Esophagus (tissue), 2 donors: ENCODE results near the gene TCL1B. TPM values are rescaled to one million over a fixed set of nuclear protein-coding genes. Genes with fewer than 3 reads are reported as not detected.

ENCODE experiments used
- H3K27ac ChIP-seq, 2 donors: one replicate each; pipeline ENCODE4 v1.5.1; 2013; ENCODE audit warnings: low read depth in 2 of 2, mild to moderate bottlenecking in 2 of 2, inconsistent platforms in 1 of 2, low read length in 1 of 2, moderate library complexity in 1 of 2
- H3K27me3 ChIP-seq, 2 donors: one replicate each; pipeline ENCODE4 v1.6.1; 2013; ENCODE audit warnings: low read length in 2 of 2, control low read depth in 1 of 2, mild to moderate bottlenecking in 1 of 2; ENCODE audit not compliant: insufficient read depth in 2 of 2, control insufficient read depth in 1 of 2
- H3K36me3 ChIP-seq, 2 donors: one replicate each; pipeline ENCODE4 v1.6.1; 2013; ENCODE audit warnings: low read length in 1 of 2; ENCODE audit not compliant: control insufficient read depth in 2 of 2, insufficient read depth in 2 of 2
- H3K4me1 ChIP-seq, 2 donors: one replicate each; pipeline ENCODE4 v1.6.1; 2013; ENCODE audit warnings: low read length in 1 of 2; ENCODE audit not compliant: control insufficient read depth in 2 of 2, insufficient read depth in 2 of 2
- H3K4me3 ChIP-seq, 2 donors: one replicate each; pipeline ENCODE4 v1.5.1; 2013; ENCODE audit warnings: low read length in 2 of 2, mild to moderate bottlenecking in 2 of 2, low read depth in 1 of 2, moderate library complexity in 1 of 2
- H3K9me3 ChIP-seq, 2 donors: one replicate each; pipeline ENCODE4 v1.6.1; 2013; ENCODE audit warnings: mild to moderate bottlenecking in 2 of 2, low read depth in 1 of 2, low read length in 1 of 2, moderate library complexity in 1 of 2; ENCODE audit not compliant: control insufficient read depth in 2 of 2, insufficient read depth in 1 of 2
- WGBS, 2 donors: extraction: QIAGEN DNeasy Blood & Tissue Kit; methylation state at CpG; one replicate each; pipeline ENCODE4 v1.1.7; 2013; 5-methylcytosine and 5-hydroxymethylcytosine counted together
- polyA plus RNA-seq, 2 donors: library from polyadenylated mRNA; stranded (reverse); fragments of 200-250 nt; gene quantifications; one replicate each; pipeline ENCODE4 v1.2.3, GENCODE V29; 2013
- donor health status: healthy with polysubstance abuse.
- donor health status: Bipolar disorder and iron deficiency.

TCL1B gene
- polyA plus RNA-seq, 2 donors = not detected

GRCh38 chr14:95656634-95657033 is 29.6 kb upstream of the TCL1B start:
- Histone ChIP-seq H3K4me1 (no peaks in the 10 kb centered on the region), H3K27me3 (no peaks in the 10 kb centered on the region), H3K27ac (no peak overlapping the region), H3K36me3 (no peaks in the 10 kb centered on the region), H3K4me3 (no peak overlapping the region), H3K9me3 (no peaks in the 10 kb centered on the region)
- WGBS, 2 donors = 81 to 86% methylated on average over 5 of the region's 5 CpGs

DNA sequence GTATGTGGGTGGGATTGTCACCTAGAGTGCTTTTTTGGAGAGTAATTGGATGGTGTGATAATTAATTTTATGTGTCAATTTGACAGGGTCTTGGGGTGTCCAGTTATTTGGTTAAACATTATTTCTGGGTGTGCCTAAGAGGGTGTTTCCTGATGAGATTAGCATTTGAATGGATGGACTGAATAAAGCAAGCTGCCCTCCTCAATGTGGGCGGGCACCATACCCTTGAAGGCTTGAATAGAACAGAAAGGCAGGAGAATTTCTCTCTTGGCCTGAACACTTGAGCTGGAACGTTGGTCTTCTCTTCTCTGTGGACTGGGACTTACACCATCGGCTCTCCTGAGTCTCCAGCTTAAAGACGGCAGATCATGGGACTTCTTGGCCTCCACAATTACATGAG is 28.8 kb upstream of the TCL1B start:
- H3K9me3 ChIP-seq = no peaks in the 10 kb centered on the region
- no peaks in the 10 kb centered on the region for H3K36me3 ChIP-seq
- no peaks in the 10 kb centered on the region for H3K4me1 ChIP-seq
- no peaks in the 10 kb centered on the region for H3K27me3 ChIP-seq
- H3K4me3 ChIP-seq = no peak overlapping the region
- H3K27ac ChIP-seq = no peak overlapping the region
- 68 to 81% methylated on average over 4 of the region's 4 CpGs for WGBS, 2 donors

DNA sequence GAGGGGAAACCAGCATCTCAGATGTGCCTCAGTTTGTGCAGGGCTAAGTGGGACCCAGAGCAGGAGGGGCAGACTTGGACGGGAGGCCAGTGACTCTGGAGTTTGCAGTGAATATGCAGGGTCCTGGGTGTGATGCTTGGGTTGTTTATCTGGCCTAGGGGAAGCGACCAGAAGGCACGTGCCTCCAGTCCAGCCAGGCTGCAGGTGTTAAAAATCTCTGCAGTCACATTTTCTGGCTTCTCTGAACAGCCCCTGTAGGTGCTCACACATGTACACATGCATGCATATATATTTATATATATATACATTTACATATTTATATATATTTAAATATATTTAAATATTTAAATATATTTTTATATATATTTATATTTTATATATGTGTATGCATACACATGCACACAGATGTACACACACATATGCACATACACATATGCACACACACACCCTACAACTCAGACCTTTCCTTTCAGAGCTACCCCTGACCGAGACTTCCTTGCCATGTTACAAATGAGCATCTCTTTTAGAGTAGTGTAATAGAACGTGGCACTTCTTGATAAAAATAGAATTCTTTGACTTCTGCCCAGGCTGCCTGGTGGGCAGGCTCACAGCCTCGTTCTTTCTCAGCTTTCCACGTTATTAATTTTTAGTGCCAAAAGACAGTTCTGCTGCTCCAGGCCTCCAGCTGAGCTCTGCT is 26.8 kb upstream of the TCL1B start:
- Histone ChIP-seq H3K36me3 (no peaks in the 10 kb centered on the region), H3K4me1 (no peaks in the 10 kb centered on the region), H3K27me3 (no peaks in the 10 kb centered on the region), H3K4me3 (no peak overlapping the region), H3K9me3 (no peaks in the 10 kb centered on the region), H3K27ac (no peak overlapping the region)
- 59 to 60% methylated on average over 7 of the region's 7 CpGs for WGBS, 2 donors

DNA sequence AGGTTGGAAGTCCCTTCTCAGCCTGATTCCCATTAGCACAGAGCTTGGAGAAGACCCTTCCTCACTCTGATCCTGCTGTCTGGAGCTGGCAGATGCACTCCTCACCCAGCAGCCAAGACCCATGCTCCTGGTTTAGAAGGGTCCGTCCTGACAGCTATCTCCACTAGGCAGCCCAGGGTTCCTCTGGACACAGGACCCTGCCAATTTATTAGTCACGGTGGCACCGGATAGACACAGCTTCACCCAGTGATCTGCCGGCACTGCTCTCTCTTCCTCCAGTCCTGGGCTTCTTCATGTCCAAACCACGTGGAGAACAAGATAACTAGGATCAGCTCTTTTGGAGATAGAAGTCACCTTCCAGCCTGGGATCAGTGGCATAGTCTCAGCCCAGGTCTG is 26.2 kb upstream of the TCL1B start:
- no peaks in the 10 kb centered on the region for H3K36me3 ChIP-seq
- no peaks in the 10 kb centered on the region for H3K4me1 ChIP-seq
- no peaks in the 10 kb centered on the region for H3K9me3 ChIP-seq
- no peaks in the 10 kb centered on the region for H3K27me3 ChIP-seq
- no peak overlapping the region for H3K27ac ChIP-seq
- WGBS, 2 donors = 73 to 77% methylated on average over 5 of the region's 5 CpGs
- no peak overlapping the region for H3K4me3 ChIP-seq

- Histone ChIP-seq H3K4me1 (no peaks in the 10 kb centered on the region), H3K36me3 (no peaks in the 10 kb centered on the region), H3K27ac (no peak overlapping the region), H3K9me3 (no peaks in the 10 kb centered on the region), H3K27me3 (no peaks in the 10 kb centered on the region), H3K4me3 (no peak overlapping the region)
- 45 to 52% methylated on average over 13 of the region's 13 CpGs for WGBS, 2 donors
Measured at GRCh38 chr14:95660651-95661515, 25.3 kb upstream of the TCL1B start.

DNA sequence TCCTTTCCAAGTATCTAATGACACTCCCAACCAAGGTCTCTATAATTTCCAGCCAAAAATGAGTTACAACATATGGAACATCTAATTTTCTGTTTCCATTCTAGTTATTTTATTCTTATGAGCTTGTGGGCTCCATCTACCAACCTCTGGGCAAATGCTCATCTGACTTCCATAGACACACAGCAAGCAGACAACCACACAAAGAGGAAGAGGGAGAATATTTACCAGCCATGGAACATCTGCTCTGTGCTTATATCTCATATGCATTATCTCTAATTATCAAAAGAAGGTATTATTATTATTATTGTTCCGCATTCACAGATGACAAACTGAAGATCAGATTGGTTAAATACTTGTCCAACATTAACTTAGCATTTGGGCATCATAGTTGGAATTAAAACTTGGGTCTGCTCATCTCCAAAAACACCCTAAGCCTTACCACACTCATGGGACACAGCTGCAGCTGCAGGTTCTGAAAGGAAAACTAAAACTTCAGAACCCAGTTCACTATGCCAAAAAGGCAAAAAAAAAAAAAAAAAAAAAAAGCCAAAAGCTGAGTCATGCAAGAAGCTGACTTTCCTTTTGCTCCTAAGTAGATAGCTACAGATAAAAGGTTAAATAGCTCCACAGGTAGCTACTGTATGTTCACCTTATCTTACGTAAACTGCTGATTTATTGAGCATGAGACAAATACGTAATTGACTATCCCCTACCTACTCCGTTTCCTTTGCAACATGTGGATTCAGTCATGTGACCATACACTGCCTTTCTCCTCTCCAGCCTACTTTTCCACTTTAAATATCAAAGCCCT is 23.6 kb upstream of the TCL1B start:
- Histone ChIP-seq H3K4me1 (no peaks in the 10 kb centered on the region), H3K4me3 (no peak overlapping the region), H3K27ac (no peak overlapping the region), H3K36me3 (no peaks in the 10 kb centered on the region), H3K27me3 (no peaks in the 10 kb centered on the region), H3K9me3 (no peaks in the 10 kb centered on the region)
- WGBS, 2 donors = 33 to 38% methylated on average over 4 of the region's 4 CpGs

DNA sequence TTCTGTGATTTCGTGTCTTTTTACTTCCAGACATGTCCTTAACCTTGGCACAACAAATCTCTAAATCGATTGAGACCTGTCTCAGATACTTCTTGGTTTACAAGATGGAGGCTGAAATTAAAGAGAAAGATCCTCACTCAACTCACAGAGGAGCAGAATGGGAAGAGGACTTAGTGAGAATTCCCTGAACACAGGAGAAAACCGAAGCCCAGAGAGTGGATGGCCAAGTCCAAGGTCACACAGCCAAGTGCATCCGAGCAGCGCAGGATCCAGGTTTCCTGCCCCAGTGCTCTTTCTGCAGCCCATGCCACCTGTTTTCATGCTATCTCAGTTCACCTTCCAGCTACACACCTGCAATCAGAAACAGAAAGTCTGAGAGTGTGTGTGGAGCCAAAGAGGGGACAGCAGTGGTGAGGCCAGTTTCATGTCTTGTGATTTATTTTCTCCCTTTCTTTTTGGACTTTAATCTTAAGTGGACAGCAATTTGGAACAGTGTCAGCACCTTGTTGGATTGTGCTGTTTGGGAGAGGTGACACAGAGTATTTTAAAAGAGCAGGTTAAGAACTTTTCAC is 22.9 kb upstream of the TCL1B start:
- Histone ChIP-seq H3K36me3 (no peaks in the 10 kb centered on the region), H3K9me3 (no peaks in the 10 kb centered on the region), H3K4me1 (no peaks in the 10 kb centered on the region), H3K27me3 (no peaks in the 10 kb centered on the region), H3K4me3 (no peak overlapping the region), H3K27ac (no peak overlapping the region)
- WGBS, 2 donors = 52 to 67% methylated on average over 5 of the region's 5 CpGs

DNA sequence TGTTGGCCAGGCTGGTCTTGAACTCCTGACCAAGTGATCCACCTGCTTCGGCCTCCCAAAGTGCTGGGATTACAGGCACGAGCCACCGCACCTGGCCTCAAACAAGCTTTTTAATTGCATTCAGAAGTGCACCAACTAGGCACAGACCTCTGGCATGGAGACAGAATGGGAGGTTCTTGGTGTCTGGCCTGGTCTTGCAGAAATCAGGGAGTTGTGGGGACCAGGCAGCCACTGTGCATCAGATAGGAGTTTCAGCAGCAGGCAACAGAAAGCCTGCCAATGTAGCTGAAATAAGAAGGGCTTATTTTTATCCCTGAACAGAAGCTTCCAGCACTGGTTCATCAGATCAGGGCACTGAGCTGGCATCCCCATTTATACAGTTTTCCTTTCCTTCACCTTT is 22.2 kb upstream of the TCL1B start:
- 57 to 63% methylated on average over 3 of the region's 3 CpGs for WGBS, 2 donors
- no peaks in the 10 kb centered on the region for H3K4me1 ChIP-seq
- H3K27me3 ChIP-seq = no peaks in the 10 kb centered on the region
- no peaks in the 10 kb centered on the region for H3K36me3 ChIP-seq
- H3K9me3 ChIP-seq = no peaks in the 10 kb centered on the region
- no peak overlapping the region for H3K4me3 ChIP-seq
- no peak overlapping the region for H3K27ac ChIP-seq

DNA sequence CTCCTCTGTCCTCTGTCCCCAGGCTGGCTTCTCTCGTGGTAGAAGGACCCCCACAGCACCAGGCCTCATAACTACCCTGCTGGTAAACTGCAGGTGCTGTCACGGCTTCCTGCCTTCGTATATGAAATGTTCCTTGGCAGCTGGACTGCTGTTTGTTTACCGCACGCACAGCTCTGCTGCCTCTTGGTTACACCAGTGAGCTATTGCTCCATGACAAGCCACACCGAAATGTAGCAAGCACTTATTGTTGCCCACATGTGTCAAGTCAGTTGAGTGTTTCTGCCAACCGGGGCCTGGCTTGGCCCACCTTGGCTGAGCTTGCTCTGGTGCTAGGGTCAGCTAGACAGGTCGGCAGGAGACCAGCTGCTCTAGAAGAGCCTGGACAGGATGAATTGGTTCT is 21.7 kb upstream of the TCL1B start:
- Histone ChIP-seq H3K27me3 (no peaks in the 10 kb centered on the region), H3K27ac (no peak overlapping the region), H3K36me3 (no peaks in the 10 kb centered on the region), H3K4me3 (no peak overlapping the region), H3K9me3 (no peaks in the 10 kb centered on the region), H3K4me1 (no peaks in the 10 kb centered on the region)
- WGBS, 2 donors = 71 to 79% methylated on average over 8 of the region's 8 CpGs
